HG02870 (cell line): ENCODE measurements around the gene SMCO1.
"Not testable (repeated sequence)": the region's sequence is repeated elsewhere in the genome, so short reads cannot be mapped to it uniquely, and the experiment has no call there.

Experiments used
- ATAC-seq: cut with Tn5 transposase; IDR thresholded peaks from one replicate; pipeline ENCODE4 v1.9.1; 2021; ENCODE audit warnings: mild to moderate bottlenecking, moderate library complexity; ENCODE audit not compliant: unreplicated experiment

Gene SMCO1

DNA sequence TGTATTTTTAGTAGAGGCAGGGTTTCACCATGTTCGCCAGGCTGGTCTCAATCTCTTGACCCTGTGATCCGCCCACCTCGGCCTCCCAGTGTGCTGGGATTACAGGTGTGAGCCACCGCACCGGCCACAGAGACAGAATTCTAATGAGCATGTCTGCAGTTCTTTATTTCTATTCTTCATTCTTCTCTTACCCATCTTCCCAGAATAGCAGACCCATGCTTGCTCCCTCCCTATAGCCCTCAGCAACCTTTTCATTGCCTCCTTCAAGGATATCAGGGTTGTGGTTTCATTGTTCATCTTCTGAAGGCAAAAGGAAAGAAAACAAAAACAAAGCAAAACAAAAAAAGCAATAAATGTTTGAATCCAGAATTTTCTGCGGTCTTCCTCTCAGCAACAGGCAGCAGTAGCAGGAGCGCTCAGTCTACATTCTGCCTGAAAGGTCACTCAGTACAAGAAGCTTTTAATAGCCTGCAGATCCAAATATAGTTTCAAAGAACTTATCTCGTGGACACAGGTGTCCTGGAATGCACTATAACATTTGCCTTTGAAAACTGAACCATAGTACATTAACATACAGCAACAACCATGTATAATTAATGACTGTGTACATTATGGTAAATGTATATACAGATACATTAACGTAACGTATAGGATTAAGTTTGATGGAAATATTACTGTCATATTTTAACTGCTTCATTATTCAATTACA is at the start of gene SMCO1:
Gene SMCO1 (minus strand): TSS at position 434 of the 709 bp plus-strand sequence. CDS start 137 bp downstream, at position 297.
- ATAC-seq, result no peak

DNA sequence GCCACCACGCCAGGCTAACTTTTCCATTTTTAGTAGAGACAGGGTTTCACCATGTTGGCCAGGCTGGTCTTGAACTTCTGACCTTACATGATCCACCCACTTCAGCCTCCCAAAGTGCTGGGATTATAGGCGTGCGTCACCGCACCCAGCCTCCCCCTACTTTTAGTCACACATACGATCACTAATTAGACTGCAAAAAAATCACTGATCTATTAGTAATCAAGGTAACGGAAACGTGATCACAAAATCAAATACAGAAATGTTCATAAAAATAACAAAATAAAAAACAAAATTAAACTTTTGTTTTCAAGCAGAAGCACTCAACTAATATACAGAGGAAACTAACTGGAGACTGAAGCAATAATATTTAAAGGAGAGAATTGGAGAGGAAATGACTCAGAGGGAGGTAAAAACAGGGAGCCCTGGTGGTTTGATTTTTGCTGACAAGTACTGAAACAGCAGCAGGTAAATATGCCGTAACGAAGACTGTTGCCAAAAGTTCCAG is 48.6 kb upstream of the SMCO1 start:
- no peak for ATAC-seq

DNA sequence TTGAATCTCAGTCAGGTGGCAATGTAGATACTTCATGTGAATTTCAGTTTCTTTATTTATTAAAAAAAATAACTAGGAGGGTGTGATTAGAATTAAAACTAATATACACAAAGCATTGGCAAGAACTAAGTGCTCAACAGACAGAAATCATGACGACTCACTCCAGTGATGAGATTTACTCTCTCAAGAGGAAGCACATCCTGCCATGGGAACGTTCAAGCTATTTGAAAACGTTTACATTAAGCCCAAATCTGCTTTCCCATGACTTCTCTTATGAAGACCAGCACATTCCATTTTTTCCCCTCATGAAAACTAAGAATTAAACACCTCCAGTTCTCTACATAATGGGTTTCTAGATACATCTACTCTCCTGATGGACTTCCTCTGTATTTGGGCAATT is 44.7 kb upstream of the SMCO1 start:
- ATAC-seq, result no peak

DNA sequence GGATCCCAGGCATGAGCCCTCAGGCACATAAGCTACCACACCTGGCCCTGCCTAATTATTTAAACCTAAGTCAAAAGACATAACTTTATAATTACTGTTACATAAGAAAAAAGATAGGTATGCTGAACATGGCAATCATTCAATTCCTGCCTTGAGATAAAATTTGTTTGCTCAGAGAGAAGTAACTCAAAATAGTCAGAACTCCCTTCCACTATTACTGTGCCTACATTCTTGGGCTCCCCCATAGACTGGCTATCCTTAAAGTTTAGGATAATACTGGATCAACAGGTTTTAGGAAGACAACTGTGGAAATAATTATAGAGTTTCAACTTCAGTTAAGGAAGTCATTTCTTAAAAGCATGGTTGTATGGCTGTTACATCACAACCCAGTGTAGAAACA is 43.3 kb upstream of the SMCO1 start:
- no peak for ATAC-seq

DNA sequence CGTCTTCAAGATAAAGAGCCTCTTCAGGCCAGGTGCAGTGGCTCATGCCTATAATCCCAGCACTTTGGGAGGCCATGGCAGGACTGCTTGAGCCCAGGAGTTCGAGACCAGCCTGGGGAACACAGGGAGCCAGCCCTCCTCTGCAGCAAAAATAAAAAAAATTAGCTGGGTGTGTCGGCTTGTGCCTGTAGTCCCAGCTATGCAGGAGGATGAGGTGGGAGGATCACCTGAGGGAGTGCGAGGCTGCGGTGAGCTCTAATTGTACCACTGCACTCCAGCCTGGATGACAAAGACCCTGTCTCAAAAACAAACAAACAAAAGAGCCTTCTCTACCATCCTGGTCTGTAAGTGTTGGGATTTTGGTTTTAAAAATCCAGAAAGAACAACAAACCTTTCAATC is 42.1 kb upstream of the SMCO1 start:
- ATAC-seq, result no peak

GRCh38 chr3:196555295-196555694 is 40.1 kb upstream of the SMCO1 start:
- no peak for ATAC-seq

GRCh38 chr3:196554205-196554604 is 39.1 kb upstream of the SMCO1 start:
- no peak for ATAC-seq

- ATAC-seq, result no peak
Measured at GRCh38 chr3:196553551-196553950, 38.4 kb upstream of the SMCO1 start.

- ATAC-seq, result no peak
Measured at GRCh38 chr3:196552253-196552652, 37.1 kb upstream of the SMCO1 start.

DNA sequence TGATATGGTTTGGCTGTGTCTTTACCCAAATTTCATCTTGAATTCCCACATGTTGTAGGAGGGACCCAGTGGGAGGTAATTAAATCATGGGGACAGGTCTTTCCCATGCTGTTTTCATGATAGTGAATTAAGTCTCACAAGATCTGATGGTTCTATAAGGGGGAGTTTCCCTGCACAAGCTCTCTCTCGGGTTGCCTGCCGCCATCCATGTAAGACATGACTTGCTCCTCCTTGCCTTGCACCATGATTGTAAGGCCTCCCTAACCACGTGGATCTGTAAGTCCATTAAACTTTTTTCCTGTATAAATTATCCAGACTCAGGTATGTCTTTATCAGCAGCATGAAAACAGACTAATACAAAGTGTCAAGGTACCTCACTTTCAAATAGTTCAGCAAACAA is 35.0 kb upstream of the SMCO1 start:
- ATAC-seq, result not testable (repeated sequence)

GRCh38 chr3:196549312-196549711 is 34.2 kb upstream of the SMCO1 start:
- ATAC-seq, result not testable (repeated sequence)

DNA sequence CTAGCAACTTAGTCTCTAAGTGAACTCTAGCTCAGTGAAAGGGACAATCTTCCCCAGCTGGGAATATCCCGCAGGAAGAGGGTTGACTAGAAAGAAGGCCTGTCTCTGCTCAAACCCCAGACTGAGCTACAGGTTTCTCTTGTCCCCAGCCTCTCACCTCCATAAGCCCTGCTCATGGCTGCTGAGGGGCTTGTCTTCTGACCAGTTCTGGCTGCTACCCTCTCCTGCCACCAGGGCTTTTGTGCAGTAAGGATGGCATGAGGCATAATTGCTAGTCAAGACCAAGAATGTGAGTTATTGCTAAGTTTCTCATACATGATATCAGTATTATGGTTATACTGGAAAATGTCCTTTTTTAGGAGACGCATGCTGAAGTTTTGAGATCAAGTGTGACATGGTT is 31.9 kb upstream of the SMCO1 start:
- ATAC-seq, result no peak

- ATAC-seq, result no peak
Measured at GRCh38 chr3:196546537-196546936, 31.4 kb upstream of the SMCO1 start.

DNA sequence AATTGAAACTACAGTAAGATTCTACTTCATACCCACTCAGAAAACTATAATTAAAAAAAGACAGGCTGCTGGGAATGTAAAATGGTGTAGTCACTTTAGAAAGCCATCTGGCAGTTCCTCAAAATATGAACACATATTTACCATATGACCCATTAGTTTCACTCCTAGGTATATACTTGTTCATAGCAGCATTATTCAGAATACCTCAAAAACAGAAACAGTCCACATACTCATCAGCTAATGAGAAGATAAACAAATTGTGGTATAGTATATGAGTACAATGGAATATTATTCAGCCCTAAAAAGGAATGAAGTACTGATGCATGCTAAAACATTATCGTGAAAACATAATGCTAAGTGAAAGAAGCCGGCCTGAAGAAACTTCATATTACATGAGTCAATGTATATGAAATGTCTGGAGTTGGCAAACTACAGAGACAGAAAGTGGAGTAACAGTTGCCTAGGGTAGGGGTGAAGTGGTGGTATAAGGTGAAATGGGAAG is 29.4 kb upstream of the SMCO1 start:
- no peak for ATAC-seq

DNA sequence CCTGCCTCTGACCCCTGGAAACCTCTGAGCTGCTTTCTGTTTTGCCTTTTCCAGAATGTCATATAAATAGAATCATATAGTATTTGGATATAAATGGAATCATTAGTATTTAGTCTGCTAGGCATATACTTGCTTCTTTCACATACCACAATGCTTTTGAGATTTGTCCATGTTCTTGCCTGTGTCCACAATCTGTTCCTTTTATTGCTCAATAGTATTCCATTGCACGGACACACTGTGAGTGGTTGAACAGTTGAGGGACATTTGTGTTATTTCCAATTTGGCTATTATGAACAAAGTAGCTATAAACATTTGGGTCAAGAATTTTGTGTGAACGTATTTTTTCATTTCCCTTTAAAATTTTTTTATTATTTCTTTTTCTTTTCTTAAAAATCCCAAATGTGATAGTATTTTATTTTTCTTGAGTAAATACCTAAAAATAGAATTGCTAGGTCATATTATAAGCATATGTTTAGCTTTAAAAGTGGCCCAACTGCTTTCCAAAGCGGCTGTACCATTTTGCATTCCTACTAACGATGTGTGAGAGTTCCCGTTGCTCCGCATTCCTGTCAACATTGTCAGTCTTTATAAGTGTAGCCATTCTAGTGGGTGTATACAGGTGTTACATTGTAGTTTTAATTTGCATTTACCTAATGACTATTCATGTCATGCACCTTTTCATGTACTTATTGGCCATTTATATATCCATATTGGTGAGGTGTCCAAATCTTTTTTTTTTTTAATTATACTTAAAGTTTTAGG is 26.7 kb upstream of the SMCO1 start:
- no peak for ATAC-seq

DNA sequence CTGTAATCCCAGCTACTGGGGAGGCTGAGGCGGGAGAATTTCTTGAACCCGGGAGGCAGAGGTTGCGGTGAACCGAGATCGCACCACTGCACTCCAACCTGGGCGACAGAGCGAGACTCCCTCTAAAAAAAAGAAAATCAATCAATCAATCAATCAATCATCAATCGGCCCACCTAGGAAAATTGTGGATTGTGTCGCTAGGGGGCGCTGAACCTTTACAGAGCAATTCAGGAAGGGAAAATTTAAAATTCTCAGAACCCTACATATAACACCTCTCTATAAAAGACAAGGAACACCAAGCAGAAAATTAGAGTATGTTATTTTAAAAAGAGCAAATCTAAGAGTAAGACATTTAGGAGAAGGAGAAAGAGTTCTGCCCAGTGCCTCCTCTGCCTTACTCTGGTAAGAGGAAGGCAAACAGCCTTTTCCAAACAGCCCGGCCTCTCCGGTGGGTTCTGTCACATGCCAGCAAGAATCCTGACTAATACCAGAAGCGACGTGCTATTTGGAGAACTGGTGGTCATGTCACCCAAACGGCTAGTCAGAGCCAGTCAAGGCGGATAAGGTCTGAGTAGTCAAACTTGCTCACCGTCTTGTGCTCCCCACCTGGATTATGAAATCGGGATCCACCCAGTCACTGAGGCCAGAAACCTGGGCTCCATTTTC is 22.3 kb upstream of the SMCO1 start:
- no peak for ATAC-seq

DNA sequence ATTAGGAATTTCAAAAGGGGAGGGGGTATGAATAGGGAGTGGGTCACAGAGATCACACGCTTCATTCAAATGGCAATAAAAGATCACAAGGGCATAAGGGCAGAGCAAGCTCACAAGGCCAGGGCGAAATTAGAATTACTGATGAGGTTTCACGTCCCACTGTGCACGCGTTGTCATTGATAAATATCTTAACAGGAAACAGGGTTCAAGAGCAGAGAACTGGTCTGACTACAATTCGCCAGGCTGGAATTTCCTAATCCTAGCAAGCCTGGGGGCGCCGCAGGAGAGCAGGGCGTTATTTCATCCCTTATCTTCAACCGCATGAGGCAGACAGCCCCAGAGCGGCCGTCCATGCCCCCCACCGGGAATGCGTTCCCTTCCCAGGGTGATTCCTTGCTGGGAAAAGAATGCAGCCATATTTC is 18.1 kb upstream of the SMCO1 start:
- ATAC-seq, result no peak

DNA sequence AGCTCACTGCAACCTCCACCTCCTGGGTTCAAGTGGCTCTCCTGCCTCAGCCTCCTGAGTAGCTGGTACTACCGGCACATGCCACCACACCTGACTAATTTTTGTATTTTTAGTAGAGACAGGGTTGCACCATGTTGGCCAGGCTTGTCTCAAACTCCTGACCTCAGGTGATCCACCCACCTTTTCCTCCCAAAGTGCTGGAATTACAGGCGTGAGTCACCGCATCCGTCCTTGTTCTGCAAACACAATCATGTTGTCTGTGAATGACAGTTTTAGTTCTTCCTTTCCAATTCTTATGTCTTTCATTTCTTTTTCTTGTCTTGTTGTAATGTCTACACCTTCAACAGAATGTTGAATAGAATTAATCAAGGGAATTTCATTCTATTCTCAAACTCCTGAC is 16.3 kb upstream of the SMCO1 start:
- no peak for ATAC-seq

- peak; percentile 59 for ATAC-seq
Measured at GRCh38 chr3:196528639-196529233, 13.6 kb upstream of the SMCO1 start.

DNA sequence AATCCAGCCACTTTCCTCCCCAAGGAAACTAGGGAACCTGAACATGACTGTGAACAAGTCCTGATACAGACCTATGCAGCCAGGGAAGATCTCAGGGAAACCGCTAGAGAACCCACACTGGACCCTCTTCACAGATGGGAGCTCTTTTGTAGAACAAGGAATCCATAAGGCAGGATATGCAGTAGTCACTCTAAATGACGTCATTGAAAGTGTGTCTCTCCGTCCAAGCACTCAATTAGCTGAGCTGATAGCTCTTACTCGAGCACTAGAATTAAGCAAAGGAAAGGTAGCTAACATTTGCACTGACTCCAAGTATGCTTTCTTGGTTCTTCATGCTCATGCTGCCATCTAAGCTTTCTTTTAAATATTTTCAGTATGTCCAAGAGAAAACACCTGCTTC is 10.0 kb upstream of the SMCO1 start:
- no peak for ATAC-seq

- no peak for ATAC-seq
Measured at GRCh38 chr3:196524527-196524926, 9.4 kb upstream of the SMCO1 start.
